LNCAP (cell line): ENCODE results near the gene SMU1.

Experiments used
- TF ChIP-seq, protein P1 (sequence below): fragments of 450-650 bp; IDR thresholded peaks from 2 replicates; pipeline ENCODE4 v1.5.1; 2017; ENCODE audit warnings: mild to moderate bottlenecking

The SMU1 gene

DNA sequence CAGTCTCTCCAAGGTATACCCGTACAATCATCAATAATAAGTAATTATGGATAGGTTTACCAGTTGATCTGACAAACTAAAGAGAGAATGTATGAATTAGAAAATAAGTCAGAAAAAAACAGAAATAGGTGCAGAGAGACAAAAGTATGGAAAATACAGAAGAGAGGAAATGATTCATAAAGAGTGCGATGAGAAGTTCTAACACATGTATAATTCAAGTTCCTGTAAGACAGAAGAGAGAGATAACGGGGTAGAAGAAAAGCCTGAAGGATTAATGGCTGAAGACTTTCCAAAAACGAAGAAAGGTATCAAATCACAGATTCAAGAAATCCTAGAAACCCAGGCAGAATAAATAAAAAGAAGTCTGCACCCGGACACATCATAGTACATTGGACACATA is 16.2 kb upstream of the SMU1 start:
- TF ChIP-seq, protein P1, sequence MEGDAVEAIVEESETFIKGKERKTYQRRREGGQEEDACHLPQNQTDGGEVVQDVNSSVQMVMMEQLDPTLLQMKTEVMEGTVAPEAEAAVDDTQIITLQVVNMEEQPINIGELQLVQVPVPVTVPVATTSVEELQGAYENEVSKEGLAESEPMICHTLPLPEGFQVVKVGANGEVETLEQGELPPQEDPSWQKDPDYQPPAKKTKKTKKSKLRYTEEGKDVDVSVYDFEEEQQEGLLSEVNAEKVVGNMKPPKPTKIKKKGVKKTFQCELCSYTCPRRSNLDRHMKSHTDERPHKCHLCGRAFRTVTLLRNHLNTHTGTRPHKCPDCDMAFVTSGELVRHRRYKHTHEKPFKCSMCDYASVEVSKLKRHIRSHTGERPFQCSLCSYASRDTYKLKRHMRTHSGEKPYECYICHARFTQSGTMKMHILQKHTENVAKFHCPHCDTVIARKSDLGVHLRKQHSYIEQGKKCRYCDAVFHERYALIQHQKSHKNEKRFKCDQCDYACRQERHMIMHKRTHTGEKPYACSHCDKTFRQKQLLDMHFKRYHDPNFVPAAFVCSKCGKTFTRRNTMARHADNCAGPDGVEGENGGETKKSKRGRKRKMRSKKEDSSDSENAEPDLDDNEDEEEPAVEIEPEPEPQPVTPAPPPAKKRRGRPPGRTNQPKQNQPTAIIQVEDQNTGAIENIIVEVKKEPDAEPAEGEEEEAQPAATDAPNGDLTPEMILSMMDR = no peak

DNA sequence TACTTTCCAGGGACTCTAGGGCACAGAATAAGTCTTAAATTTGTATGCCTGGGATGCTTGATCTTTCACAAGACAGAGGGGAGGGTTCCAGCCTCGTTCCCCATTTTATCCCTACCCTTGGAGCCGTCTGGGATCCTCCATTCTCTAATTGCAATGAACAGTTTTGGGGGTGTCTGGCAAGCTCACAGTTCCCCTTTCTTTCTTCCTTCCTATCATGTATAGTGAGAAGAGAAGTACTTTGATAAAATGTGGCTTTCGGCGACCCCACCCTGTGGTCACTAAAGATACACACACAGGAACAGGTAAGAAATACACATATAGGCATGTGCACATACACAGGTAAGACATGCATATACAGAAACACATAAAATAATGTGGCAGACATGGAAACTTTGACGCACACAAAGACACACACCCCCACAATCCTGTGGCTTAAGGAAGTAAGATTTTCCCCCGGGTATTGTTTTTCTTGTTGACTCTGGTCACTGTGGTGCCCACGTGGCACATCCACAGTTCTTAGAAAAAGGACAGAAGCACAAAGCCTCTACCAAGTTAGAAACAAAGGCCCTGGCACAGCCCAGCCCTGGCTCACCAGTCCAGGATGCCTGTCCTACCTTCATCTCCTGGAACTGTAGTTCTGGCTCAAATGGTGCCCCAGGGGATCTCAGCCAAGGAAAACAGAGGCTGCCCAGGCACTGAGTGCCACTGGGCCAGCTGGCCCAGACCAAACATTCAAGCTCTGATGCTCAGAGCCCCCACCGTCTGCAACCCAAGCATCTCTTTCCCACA is 6.3 kb upstream of the SMU1 start:
- TF ChIP-seq, protein P1 = no peak

DNA sequence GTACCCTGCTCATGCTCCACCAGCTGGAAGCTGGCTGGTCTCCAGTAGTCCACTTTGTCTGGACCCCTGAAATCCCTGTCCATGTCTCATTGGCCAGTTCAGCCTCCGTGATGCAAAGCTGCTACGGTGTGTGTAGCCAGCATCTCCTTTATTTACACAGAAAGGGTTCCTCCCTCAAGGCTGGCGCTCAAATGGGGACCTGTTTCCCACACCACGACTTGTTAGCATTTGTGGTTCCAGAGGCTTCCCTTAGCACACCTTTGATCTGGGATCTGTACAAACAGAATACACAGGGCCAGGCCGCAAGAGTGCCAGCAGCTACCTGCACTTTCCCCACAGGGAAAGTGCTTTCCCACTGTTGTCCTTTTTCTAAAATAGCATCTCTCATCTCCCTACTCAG is 5.7 kb upstream of the SMU1 start:
- TF ChIP-seq, protein P1 = no peak

DNA sequence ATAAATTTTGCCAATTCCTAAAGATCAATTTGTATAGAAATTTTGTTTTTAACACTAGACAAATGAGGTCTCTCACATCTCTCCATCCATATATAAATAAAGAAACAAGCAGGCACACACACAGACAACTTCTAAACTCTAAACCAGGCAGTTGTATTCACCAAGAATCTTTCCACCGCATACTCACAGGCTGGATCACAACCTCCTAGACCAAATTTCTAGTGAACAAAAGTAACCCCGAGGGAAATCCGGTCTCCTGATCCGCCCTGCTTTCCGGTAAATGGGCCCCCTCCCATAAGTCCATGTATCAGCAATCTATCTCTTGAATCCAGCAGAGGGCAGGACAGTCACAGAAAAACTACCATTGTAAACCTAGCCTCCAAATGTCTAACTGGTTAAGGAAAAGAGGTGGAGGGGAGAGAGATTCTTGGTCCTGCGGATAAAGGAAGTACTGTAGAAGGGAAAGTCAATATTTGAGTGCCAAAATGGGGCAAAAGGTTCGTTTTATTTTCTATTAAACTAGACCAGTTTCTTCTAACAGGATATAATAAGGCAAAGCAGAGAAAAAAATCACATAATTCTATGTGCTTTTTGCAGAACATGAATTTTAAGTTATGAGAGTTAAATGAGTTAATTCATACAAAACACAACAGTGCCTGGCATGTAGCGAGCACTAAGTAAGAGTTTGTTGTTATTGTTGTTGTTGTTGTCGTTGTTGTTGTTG is 4.8 kb upstream of the SMU1 start:
- TF ChIP-seq, protein P1 = peak; percentile 76

DNA sequence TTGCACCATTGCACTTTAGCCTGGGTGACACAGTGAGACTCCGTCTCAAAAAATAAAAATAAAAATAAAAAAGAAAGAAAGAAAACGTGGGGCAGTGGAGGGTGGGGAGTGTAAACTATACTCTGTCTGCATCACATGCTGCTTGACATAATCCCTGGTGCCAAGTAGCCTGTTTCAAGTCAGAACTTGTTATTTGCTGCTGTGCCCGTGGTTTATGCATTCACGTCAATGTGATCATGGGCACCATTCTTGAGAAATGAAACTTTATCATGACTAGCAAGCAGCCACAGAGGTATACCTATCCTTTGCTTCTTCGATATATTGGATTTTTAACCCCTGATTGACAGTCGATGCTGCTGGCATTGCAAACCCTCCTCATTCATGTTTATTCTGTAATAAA is 4.1 kb upstream of the SMU1 start:
- TF ChIP-seq, protein P1 = no peak

DNA sequence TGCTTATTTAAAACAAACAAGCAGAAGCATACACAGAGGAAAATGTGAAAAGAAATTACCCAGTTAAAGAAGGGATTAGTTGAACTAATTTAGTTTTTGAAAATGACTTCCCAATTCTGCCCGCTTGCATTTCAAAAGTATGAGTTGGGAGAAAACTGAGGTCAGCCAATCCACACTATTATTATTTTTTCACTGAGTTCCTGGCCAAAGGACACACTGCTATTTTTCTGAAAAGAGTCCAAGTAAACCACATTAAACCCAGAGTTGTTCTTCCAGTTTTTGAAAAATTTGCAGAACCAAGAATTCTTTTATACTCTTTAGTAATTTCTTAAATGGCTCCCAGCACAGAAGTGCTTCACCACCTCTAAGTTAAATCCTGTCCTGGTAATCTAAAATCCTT is 7.5 kb downstream of the SMU1 start:
- TF ChIP-seq, protein P1 = no peak

DNA sequence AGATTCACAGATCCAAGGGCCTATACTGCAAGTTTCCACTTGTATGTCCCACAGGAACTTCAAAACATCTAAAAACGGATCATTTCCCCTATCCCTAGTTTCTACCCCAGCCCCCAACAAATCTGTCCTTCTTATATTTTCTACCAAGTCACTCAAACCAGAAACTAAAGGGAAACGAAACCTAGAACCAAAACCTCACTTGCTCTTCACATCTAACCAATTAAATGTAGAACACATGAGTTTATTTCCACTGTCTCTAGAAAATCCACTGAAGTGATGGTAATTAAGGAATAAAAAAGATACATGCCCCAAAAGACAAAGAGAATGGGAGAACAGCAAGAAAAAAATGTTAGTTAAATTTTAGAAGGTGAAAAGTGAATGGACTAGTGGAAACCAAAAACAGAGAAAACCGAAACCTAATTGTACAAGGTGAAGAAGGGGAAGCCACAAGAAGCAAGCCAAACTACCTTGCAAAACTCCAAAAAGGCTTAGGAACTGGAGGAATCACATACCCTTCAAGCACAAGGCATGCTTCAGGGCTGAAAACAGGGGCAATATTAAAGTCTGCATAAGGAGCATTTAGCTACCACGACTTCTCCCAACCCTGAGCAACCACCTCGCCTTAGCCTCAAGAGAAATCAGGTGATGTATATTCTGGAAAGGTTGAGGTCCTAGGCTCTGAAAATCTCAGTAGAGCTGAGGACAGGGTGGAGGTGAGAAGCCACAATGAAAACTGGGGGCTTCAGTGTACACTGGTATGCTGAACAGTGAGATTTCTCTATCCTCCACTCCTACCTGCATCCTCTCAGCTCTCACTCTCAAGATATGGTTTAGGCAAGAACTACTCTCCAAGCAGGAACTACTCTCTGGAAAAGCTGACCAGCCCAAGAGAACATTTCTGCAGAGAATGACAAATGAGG is 11.1 kb downstream of the SMU1 start:
- TF ChIP-seq, protein P1 = no peak
